Thoracic aorta (tissue), 2 donors: Measurements from ENCODE around the gene RUNX1. TPM values are rescaled to one million over a fixed set of nuclear protein-coding genes. Genes with fewer than 3 reads are reported as not detected.

ENCODE experiments used
- ATAC-seq: fragments of 150-250 bp; one replicate; pipeline ENCODE4 v1.8.0; 2017; ENCODE audit warnings: low read depth; ENCODE audit not compliant: insufficient number of reproducible peaks, low FRiP score
- DNase-seq: peaks from one replicate; pipeline ENCODE4 v3.0.0-alpha.2; 2020; ENCODE audit warnings: low spot score
- H3K27ac ChIP-seq, 2 donors: fragments of 200-600 bp; sonication (generic); 1 replicate in 1 of 2; 2 replicates in 1 of 2; pipeline ENCODE4 v1.5.1; 2016; ENCODE audit warnings: mild to moderate bottlenecking in 2 of 2, moderate library complexity in 2 of 2
- H3K27me3 ChIP-seq: fragments of 200-600 bp; sonication (generic); replicated peaks from 2 replicates; pipeline ENCODE4 v1.6.0; 2016; ENCODE audit warnings: mild to moderate bottlenecking; ENCODE audit not compliant: insufficient read depth
- H3K36me3 ChIP-seq: fragments of 200-600 bp; sonication (generic); one replicate; pipeline ENCODE4 v1.5.1; 2016
- H3K4me1 ChIP-seq, 2 donors: fragments of 200-600 bp; sonication (generic); 1 replicate in 1 of 2; 2 replicates in 1 of 2; pipeline versions ENCODE4 v1.5.1 to v1.6.0; 2016; ENCODE audit warnings: low read depth in 2 of 2, mild to moderate bottlenecking in 1 of 2; ENCODE audit not compliant: control insufficient read depth in 1 of 2
- H3K4me3 ChIP-seq: fragments of 200-600 bp; sonication (generic); 2 replicates; pipeline ENCODE4 v1.5.1; 2016; ENCODE audit warnings: mild to moderate bottlenecking
- H3K9me3 ChIP-seq: fragments of 200-600 bp; sonication (generic); 2 replicates; pipeline ENCODE4 v1.5.1; 2016
- CTCF ChIP-seq: fragments of 200-600 bp; sonication (generic); IDR thresholded peaks from one replicate; pipeline ENCODE4 v1.5.1; 2019; ENCODE audit warnings: antibody characterized with exemption
- total RNA-seq, 2 donors: library from RNA; depleted of rRNA; stranded (reverse); fragments of >200 nt; gene quantifications; one replicate each; pipeline versions ENCODE4 v1.1.0 to v1.2.3, GENCODE V29; 2016

Gene RUNX1
- total RNA-seq, 2 donors from 2014 or later, result 47.4 to 64.7 TPM

- DNase-seq (no peak), ATAC-seq (no peak)
- TF ChIP-seq CTCF, result peak; percentile 82
- H3K9me3 ChIP-seq, result no peaks in the 10 kb centered on the region
- no peaks in the 10 kb centered on the region for H3K36me3 ChIP-seq
- H3K27me3 ChIP-seq, result peaks cover 26% of the 10 kb centered on the region
- H3K4me1 ChIP-seq, result peaks cover 18 to 44% of the 10 kb centered on the region in 2 donors
- H3K4me3 ChIP-seq, result peak overlapping the region; percentile 74
- peak overlapping the region; percentile 76 to 85 for H3K27ac ChIP-seq
Observed at GRCh38 chr21:34889676-34890469, 159.2 kb downstream of the RUNX1 start.

GRCh38 chr21:34889320-34889675 lies 159.8 kb downstream of the RUNX1 start:
- H3K36me3 ChIP-seq, result no peaks in the 10 kb centered on the region
- H3K27ac ChIP-seq, result peak overlapping the region; percentile 76 to 85
- peaks cover 18 to 44% of the 10 kb centered on the region in 2 donors for H3K4me1 ChIP-seq
- ATAC-seq (no peak), DNase-seq (no peak)
- H3K27me3 ChIP-seq, result peaks cover 26% of the 10 kb centered on the region
- no peaks in the 10 kb centered on the region for H3K9me3 ChIP-seq
- TF ChIP-seq CTCF, result no peak
- H3K4me3 ChIP-seq, result peak overlapping the region; percentile 74

- no peak for TF ChIP-seq CTCF
- H3K4me1 ChIP-seq, result peaks cover 18 to 44% of the 10 kb centered on the region in 2 donors
- peaks cover 26% of the 10 kb centered on the region for H3K27me3 ChIP-seq
- H3K27ac ChIP-seq, result peak overlapping the region; percentile 76 to 88
- DNase-seq (peak; percentile 87), ATAC-seq (peak; percentile 81)
- peak overlapping the region; percentile 74 for H3K4me3 ChIP-seq
- no peaks in the 10 kb centered on the region for H3K9me3 ChIP-seq
- no peaks in the 10 kb centered on the region for H3K36me3 ChIP-seq
Observed at GRCh38 chr21:34888569-34889319, 160.4 kb downstream of the RUNX1 start.

- no peaks in the 10 kb centered on the region for H3K9me3 ChIP-seq
- peak; percentile 80 for DNase-seq
- H3K4me3 ChIP-seq, result peak overlapping the region; percentile 74
- no peak for TF ChIP-seq CTCF
- no peaks in the 10 kb centered on the region for H3K36me3 ChIP-seq
- peak overlapping the region; percentile 76 to 88 for H3K27ac ChIP-seq
- peak; percentile 8 for ATAC-seq
- peaks cover 22% of the 10 kb centered on the region for H3K27me3 ChIP-seq
- peaks cover 18 to 44% of the 10 kb centered on the region in 2 donors for H3K4me1 ChIP-seq
Observed at GRCh38 chr21:34887725-34888568, 161.2 kb downstream of the RUNX1 start.

- Histone ChIP-seq H3K36me3 (no peaks in the 10 kb centered on the region), H3K27me3 (peaks cover 14% of the 10 kb centered on the region), H3K4me3 (peak overlapping the region; percentile 74), H3K9me3 (no peaks in the 10 kb centered on the region), H3K27ac (peak overlapping the region in 1 of 2 donors; percentile 76), H3K4me1 (peaks cover 18 to 44% of the 10 kb centered on the region in 2 donors)
- ATAC-seq (no peak), DNase-seq (no peak)
- TF ChIP-seq CTCF, result no peak
Observed at GRCh38 chr21:34887105-34887442, 162.0 kb downstream of the RUNX1 start.
